K562 (cell line): ENCODE data around the gene CFAP157. TPM values are rescaled to one million over a fixed set of nuclear protein-coding genes. Genes with fewer than 3 reads are reported as not detected.

Source experiments
- BCLAF1 ChIP-seq, 2 experiments: fragments of 450-650 bp in 1 of 2; IDR thresholded peaks; 2 replicates each; pipeline ENCODE4 v1.6.1; 2011 to 2017; ENCODE audit warnings: low read depth in 2 of 2, antibody characterized with exemption in 1 of 2, borderline replicate concordance in 1 of 2, low read length in 1 of 2, mild to moderate bottlenecking in 1 of 2, mixed read lengths in 1 of 2; ENCODE audit not compliant: control insufficient read depth in 1 of 2
- BRD4 ChIP-seq: fragments of 200-600 bp; sonication (generic); IDR thresholded peaks from 2 replicates; pipeline ENCODE4 v1.6.1; 2017; ENCODE audit warnings: inconsistent platforms
- CBX1 ChIP-seq: sonication (generic); IDR thresholded peaks from 2 replicates; pipeline ENCODE4 v1.6.1; 2016; ENCODE audit warnings: antibody characterized with exemption, low read depth, mild to moderate bottlenecking
- EHMT2 ChIP-seq: fragments of 450-650 bp; IDR thresholded peaks from 2 replicates; pipeline ENCODE4 v1.6.1; 2018; ENCODE audit warnings: antibody characterized with exemption
- FOXP4 ChIP-seq: sonication (generic); formaldehyde crosslinking; IDR thresholded peaks from 2 replicates; pipeline ENCODE4 v1.8.0; 2022; ENCODE audit warnings: mild to moderate bottlenecking, missing genetic modification reagents, borderline replicate concordance
- LCOR ChIP-seq: sonication (generic); formaldehyde crosslinking; IDR thresholded peaks from 2 replicates; pipeline ENCODE4 v1.8.0; 2022; ENCODE audit warnings: mild to moderate bottlenecking, missing genetic modification reagents
- MECOM ChIP-seq: fragments of 250-450 bp; sonication (Bioruptor Pico); IDR thresholded peaks from 2 replicates; pipeline ENCODE4 v1.8.0; 2022; ENCODE audit warnings: inconsistent platforms
- MED1 ChIP-seq: sonication (generic); formaldehyde crosslinking; IDR thresholded peaks from 2 replicates; pipeline ENCODE4 v1.8.1; 2023; ENCODE audit warnings: missing genetic modification reagents, borderline replicate concordance
- NFATC3 ChIP-seq: fragments of 450-650 bp; IDR thresholded peaks from 2 replicates; pipeline ENCODE4 v1.6.1; 2017; ENCODE audit warnings: mild to moderate bottlenecking
- RNF2 ChIP-seq: sonication (generic); IDR thresholded peaks from 2 replicates; pipeline ENCODE4 v1.6.1; 2016
- SNRNP70 ChIP-seq: fragments of 200-400 bp; formaldehyde crosslinking; optimal IDR thresholded peaks from 2 replicates; pipeline ENCODE3; 2017; ENCODE audit warnings: low read depth, low read length
- TARDBP ChIP-seq: fragments of 450-650 bp; IDR thresholded peaks from 2 replicates; pipeline ENCODE4 v1.6.1; 2016
- TCF3 ChIP-seq: sonication (generic); formaldehyde crosslinking; IDR thresholded peaks from 2 replicates; pipeline ENCODE4 v1.4.0; 2020; ENCODE audit warnings: mild to moderate bottlenecking, missing genetic modification reagents
- USF2 ChIP-seq: sonication (generic); formaldehyde crosslinking; IDR thresholded peaks from 2 replicates; pipeline ENCODE4 v1.5.0; 2020; ENCODE audit warnings: missing genetic modification reagents
- ZBTB26 ChIP-seq: fragments of 450-650 bp; formaldehyde crosslinking; IDR thresholded peaks from 2 replicates; pipeline ENCODE4 v1.4.0; 2022; ENCODE audit warnings: missing genetic modification characterization
- ZC3H8 ChIP-seq: fragments of 450-650 bp; IDR thresholded peaks from 2 replicates; pipeline ENCODE4 v1.6.1; 2017
- ZNF146 ChIP-seq: IDR thresholded peaks from one replicate; pipeline ENCODE4 v1.6.1; 2018; ENCODE audit warnings: missing compliant biosample characterization; ENCODE audit not compliant: unreplicated experiment
- ZNF507 ChIP-seq: conservative IDR thresholded peaks from 2 replicates; pipeline ENCODE4 v1.6.1; 2017; ENCODE audit warnings: missing genetic modification characterization, missing compliant biosample characterization
- ZNF655 ChIP-seq: fragments of 250-450 bp; sonication (Bioruptor Pico); IDR thresholded peaks from 2 replicates; pipeline ENCODE4 v1.5.0; 2021
- polyA plus RNA-seq, 8 experiments: library from polyadenylated mRNA; depleted of rRNA in 4 of 8; stranded (reverse) in 5 of 8; unstranded in 3 of 8; fragments of >200 nt; fragmentation: Nextera tagmentation in 2 of 8; fragmentation: Illumina TruSeq in 1 of 8; extraction: Ambion mirVana in 2 of 8; extraction: Trizol in 1 of 8; gene quantifications; 2 replicates each; pipeline versions ENCODE4 v1.2.1 to v1.2.3, GENCODE V29; 2011 to 2014; ENCODE audit warnings: inconsistent platforms in 1 of 8, missing spikeins in 1 of 8
- total RNA-seq, 7 experiments: library from RNA; depleted of rRNA in 6 of 7; stranded (reverse); fragments of >200 nt in 6 of 7; fragmentation: Illumina TruSeq in 2 of 7; extraction: Trizol in 2 of 7; gene quantifications; 2 replicates each; pipeline versions ENCODE4 v1.2.1 to v1.2.3, GENCODE V29; 2011 to 2021; ENCODE audit warnings: low replicate concordance in 1 of 7

The CFAP157 gene
- total and polyA plus RNA-seq, 9 of the 15 experiments (the other 6 are each of a cell fraction or from before 2014, with no cell fraction given): 0.03 TPM; not detected in 8

- TF ChIP-seq BCLAF1 (IDR thresholded peaks at IDR 0.05; ENCODE audit: borderline replicate concordance in 1 of 2, control insufficient read depth in 1 of 2, low read depth in 2 of 2, low read length in 1 of 2): no peak
- TF ChIP-seq EHMT2: no peak
- TF ChIP-seq BRD4: no peak
- TF ChIP-seq ZC3H8: no peak
- TF ChIP-seq FOXP4 (CRISPR knock-in tag): 0 out of 2 replicates have a peak, but pooled peaks have one; percentile 32
- TF ChIP-seq LCOR (CRISPR knock-in tag): peak; percentile 77; the same call in 1 of the 2 replicates
- TF ChIP-seq CBX1: no peak
- TF ChIP-seq MED1 (CRISPR knock-in tag): no peak
- no peak for TF ChIP-seq SNRNP70
- no peak for TF ChIP-seq ZNF655 (CRISPR knock-in tag)
- no peak for TF ChIP-seq NFATC3
- TF ChIP-seq TCF3 (CRISPR knock-in tag): no peak
- TF ChIP-seq ZNF507 (tag): no peak
- no peak for TF ChIP-seq TARDBP
- TF ChIP-seq ZBTB26 (CRISPR knock-in tag): no peak
- TF ChIP-seq ZNF146 (CRISPR knock-in tag): no peak
- no peak for TF ChIP-seq RNF2
- TF ChIP-seq MECOM (CRISPR knock-in tag): no peak
- TF ChIP-seq USF2 (CRISPR knock-in tag): no peak
Measured at GRCh38 chr9:127715470-127716337, 8.9 kb downstream of the CFAP157 start, which contains the start of the genes PTRH1 and TTC16 (continued).
